Measurements from ENCODE around the gene RAG1.

The RAG1 gene

GRCh38 chr11:36602135-36602534 is 34.3 kb downstream of the RAG1 start:
- ATAC-seq (ENCODE audit: low read depth) (no peak), DNase-seq (ENCODE audit: low spot score in 2 of 2) (no peak)
- no peak overlapping the region for H3K4me3 Mint-ChIP-seq
- H3K36me3 Mint-ChIP-seq = no peaks in the 10 kb centered on the region
- no peaks in the 10 kb centered on the region for H3K4me1 Mint-ChIP-seq
- H3K9me3 Mint-ChIP-seq = no peaks in the 10 kb centered on the region
- no peak overlapping the region for H3K27ac Mint-ChIP-seq
- peaks cover 18% of the 10 kb centered on the region for H3K27me3 Mint-ChIP-seq

- Mint-ChIP-seq H3K27ac (no peak overlapping the region), H3K36me3 (no peaks in the 10 kb centered on the region), H3K9me3 (no peaks in the 10 kb centered on the region), H3K4me1 (no peaks in the 10 kb centered on the region), H3K4me3 (no peak overlapping the region), H3K27me3 (peaks cover 15% of the 10 kb centered on the region)
- ATAC-seq (ENCODE audit: low read depth) = no peak
- DNase-seq (ENCODE audit: low spot score in 2 of 2) = no peak
Measured at GRCh38 chr11:36605221-36606216, 37.7 kb downstream of the RAG1 start.

- H3K4me3 Mint-ChIP-seq = no peak overlapping the region
- ATAC-seq (ENCODE audit: low read depth) (no peak), DNase-seq (ENCODE audit: low spot score in 2 of 2) (no peak)
- no peaks in the 10 kb centered on the region for H3K4me1 Mint-ChIP-seq
- no peaks in the 10 kb centered on the region for H3K36me3 Mint-ChIP-seq
- no peak overlapping the region for H3K27ac Mint-ChIP-seq
- H3K27me3 Mint-ChIP-seq = peaks cover 10% of the 10 kb centered on the region
- no peaks in the 10 kb centered on the region for H3K9me3 Mint-ChIP-seq
Measured at GRCh38 chr11:36608491-36609199, 40.8 kb downstream of the RAG1 start.

GRCh38 chr11:36609383-36609782 is 41.6 kb downstream of the RAG1 start:
- DNase-seq (ENCODE audit: low spot score in 2 of 2) (no peak), ATAC-seq (ENCODE audit: low read depth) (no peak)
- Mint-ChIP-seq H3K4me1 (no peaks in the 10 kb centered on the region), H3K4me3 (no peak overlapping the region), H3K9me3 (no peaks in the 10 kb centered on the region), H3K36me3 (no peaks in the 10 kb centered on the region), H3K27ac (no peak overlapping the region), H3K27me3 (peaks cover 8% of the 10 kb centered on the region)

GRCh38 chr11:36615826-36616225 is 48.0 kb downstream of the RAG1 start:
- Mint-ChIP-seq H3K36me3 (no peaks in the 10 kb centered on the region), H3K4me1 (peaks cover 3% of the 10 kb centered on the region), H3K27me3 (peaks cover 17% of the 10 kb centered on the region), H3K27ac (no peak overlapping the region), H3K9me3 (peaks cover 1% of the 10 kb centered on the region), H3K4me3 (no peak overlapping the region)
- DNase-seq (ENCODE audit: low spot score in 2 of 2) = no peak
- no peak for ATAC-seq (ENCODE audit: low read depth)

GRCh38 chr11:36617543-36618362 is 49.9 kb downstream of the RAG1 start:
- Mint-ChIP-seq H3K27ac (no peak overlapping the region), H3K9me3 (peaks cover 1% of the 10 kb centered on the region), H3K4me3 (no peak overlapping the region), H3K36me3 (no peaks in the 10 kb centered on the region), H3K4me1 (peaks cover 3% of the 10 kb centered on the region), H3K27me3 (peaks cover 16% of the 10 kb centered on the region)
- DNase-seq (ENCODE audit: low spot score in 2 of 2) (no peak), ATAC-seq (ENCODE audit: low read depth) (no peak)

- ATAC-seq (ENCODE audit: low read depth) (no peak), DNase-seq (ENCODE audit: low spot score in 2 of 2) (no peak)
- no peak overlapping the region for H3K27ac Mint-ChIP-seq
- H3K4me1 Mint-ChIP-seq = peaks cover 3% of the 10 kb centered on the region
- no peak overlapping the region for H3K4me3 Mint-ChIP-seq
- peaks cover 14% of the 10 kb centered on the region for H3K27me3 Mint-ChIP-seq
- H3K36me3 Mint-ChIP-seq = no peaks in the 10 kb centered on the region
- H3K9me3 Mint-ChIP-seq = peaks cover 1% of the 10 kb centered on the region
Measured at GRCh38 chr11:36618363-36619047, 50.7 kb downstream of the RAG1 start.

- H3K9me3 Mint-ChIP-seq = peaks cover 1% of the 10 kb centered on the region
- ATAC-seq (ENCODE audit: low read depth) (no peak), DNase-seq (ENCODE audit: low spot score in 2 of 2) (no peak)
- no peak overlapping the region for H3K27ac Mint-ChIP-seq
- no peak overlapping the region for H3K4me3 Mint-ChIP-seq
- no peaks in the 10 kb centered on the region for H3K36me3 Mint-ChIP-seq
- H3K27me3 Mint-ChIP-seq = peaks cover 15% of the 10 kb centered on the region
- peaks cover 3% of the 10 kb centered on the region for H3K4me1 Mint-ChIP-seq
Measured at GRCh38 chr11:36619502-36619901, 51.7 kb downstream of the RAG1 start.

- DNase-seq (ENCODE audit: low spot score in 2 of 2) (no peak), ATAC-seq (ENCODE audit: low read depth) (no peak)
- peaks cover 16% of the 10 kb centered on the region for H3K27me3 Mint-ChIP-seq
- no peak overlapping the region for H3K4me3 Mint-ChIP-seq
- H3K36me3 Mint-ChIP-seq = no peaks in the 10 kb centered on the region
- peaks cover 3% of the 10 kb centered on the region for H3K4me1 Mint-ChIP-seq
- H3K9me3 Mint-ChIP-seq = peaks cover 1% of the 10 kb centered on the region
- H3K27ac Mint-ChIP-seq = no peak overlapping the region
Measured at GRCh38 chr11:36620246-36620645, 52.4 kb downstream of the RAG1 start.

GRCh38 chr11:36622431-36623136 is 54.8 kb downstream of the RAG1 start:
- no peak overlapping the region for H3K27ac Mint-ChIP-seq

GRCh38 chr11:36623494-36623893 is 55.7 kb downstream of the RAG1 start:
- no peaks in the 10 kb centered on the region for H3K36me3 Mint-ChIP-seq
- DNase-seq (ENCODE audit: low spot score in 2 of 2) (no peak), ATAC-seq (ENCODE audit: low read depth) (no peak)
- H3K4me1 Mint-ChIP-seq = peaks cover 3% of the 10 kb centered on the region
- no peak overlapping the region for H3K4me3 Mint-ChIP-seq
- no peaks in the 10 kb centered on the region for H3K9me3 Mint-ChIP-seq
- H3K27me3 Mint-ChIP-seq = peaks cover 19% of the 10 kb centered on the region
- no peak overlapping the region for H3K27ac Mint-ChIP-seq

More at GRCh38 chr11:36622431-36623136, 54.8 kb downstream of the RAG1 start:
- Mint-ChIP-seq H3K36me3 (no peaks in the 10 kb centered on the region), H3K4me3 (no peak overlapping the region), H3K9me3 (no peaks in the 10 kb centered on the region), H3K4me1 (peaks cover 3% of the 10 kb centered on the region), H3K27me3 (peaks cover 20% of the 10 kb centered on the region)
- ATAC-seq (ENCODE audit: low read depth) = no peak
- DNase-seq (ENCODE audit: low spot score in 2 of 2) = no peak

GRCh38 chr11:36627006-36627405 is 59.2 kb downstream of the RAG1 start:
- Mint-ChIP-seq H3K4me1 (no peaks in the 10 kb centered on the region), H3K27ac (no peak overlapping the region), H3K4me3 (no peak overlapping the region), H3K27me3 (peaks cover 12% of the 10 kb centered on the region), H3K36me3 (no peaks in the 10 kb centered on the region), H3K9me3 (no peaks in the 10 kb centered on the region)
- DNase-seq (ENCODE audit: low spot score in 2 of 2) = no peak
- ATAC-seq (ENCODE audit: low read depth) = no peak

GRCh38 chr11:36627471-36627870 is 59.7 kb downstream of the RAG1 start:
- DNase-seq (ENCODE audit: low spot score in 2 of 2) = no peak
- H3K4me3 Mint-ChIP-seq = no peak overlapping the region
- H3K27me3 Mint-ChIP-seq = peaks cover 12% of the 10 kb centered on the region
- H3K36me3 Mint-ChIP-seq = no peaks in the 10 kb centered on the region
- no peaks in the 10 kb centered on the region for H3K9me3 Mint-ChIP-seq
- no peaks in the 10 kb centered on the region for H3K4me1 Mint-ChIP-seq
- no peak overlapping the region for H3K27ac Mint-ChIP-seq
- no peak for ATAC-seq (ENCODE audit: low read depth)

Measured in memory B cell (primary cell).